Stimulated activated CD4-positive, alpha-beta T cell treated with anti-CD3 and anti-CD28 coated beads, Interleukin-4, amount 100 ng/mL, for 24 hours (primary cell): ENCODE measurements around the gene RAET1L.
A peak's percentile ranks its signal among the peaks of the same experiment; 100 is the strongest.
"Not testable (repeated sequence)": the region's sequence is repeated elsewhere in the genome, so short reads cannot be mapped to it uniquely, and the experiment has no call there.

Experiments
- DNase-seq: peaks from one replicate; pipeline ENCODE4 v3.0.0-alpha.2; 2020

Gene RAET1L

DNA sequence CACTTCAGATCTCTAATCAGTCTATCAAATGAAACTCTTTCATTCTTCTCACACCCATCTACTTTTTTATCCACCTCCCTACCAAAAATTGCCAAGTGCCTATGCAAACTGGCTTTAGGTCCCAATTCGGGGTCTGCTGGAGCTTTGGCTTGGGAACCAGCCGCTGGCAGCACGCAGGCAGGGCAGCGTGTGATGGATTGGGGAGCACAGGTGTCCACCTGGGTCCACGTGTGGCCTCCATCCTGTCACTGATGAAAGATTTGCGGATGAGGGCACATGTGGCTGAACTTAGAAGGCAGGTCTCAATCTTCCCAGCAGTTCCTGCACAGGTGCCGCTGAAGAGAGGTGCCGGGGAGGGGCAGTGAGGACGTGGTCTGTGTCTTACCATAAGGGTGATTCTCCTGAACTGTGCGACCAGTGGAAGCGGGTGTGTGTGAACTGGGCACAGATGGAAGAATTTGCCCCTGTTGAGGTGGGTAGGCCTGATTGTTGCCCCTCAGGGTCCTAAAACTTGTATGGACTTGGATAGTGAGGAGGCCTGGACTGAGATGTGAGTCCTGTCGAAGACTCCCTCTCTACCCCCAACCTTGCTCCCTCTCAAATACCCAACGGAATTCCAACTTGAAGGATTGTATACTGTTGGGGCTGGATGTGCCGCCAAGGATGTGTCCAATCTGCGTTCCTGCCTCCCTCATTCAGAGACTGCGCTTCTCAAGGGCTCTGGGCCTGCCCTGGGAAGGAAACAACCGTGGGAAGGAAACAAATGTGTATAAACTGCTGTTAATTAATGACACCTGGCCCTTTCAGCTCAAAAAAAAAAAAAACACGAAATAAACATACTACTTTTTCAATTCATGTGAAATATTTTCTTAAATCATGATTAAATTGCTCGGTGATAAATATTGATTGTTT is 18.4 kb upstream of the RAET1L start:
- no peak for DNase-seq

GRCh38 chr6:150043096-150043495 is 17.8 kb upstream of the RAET1L start:
- no peak for DNase-seq

GRCh38 chr6:150038202-150039062 is 13.1 kb upstream of the RAET1L start:
- DNase-seq: no peak

GRCh38 chr6:150037526-150038201 is 12.3 kb upstream of the RAET1L start:
- DNase-seq: no peak

- DNase-seq: no peak
Measured at GRCh38 chr6:150036081-150036480, 10.7 kb upstream of the RAET1L start.

- DNase-seq: no peak
Measured at GRCh38 chr6:150033207-150033771, 8.0 kb upstream of the RAET1L start.

DNA sequence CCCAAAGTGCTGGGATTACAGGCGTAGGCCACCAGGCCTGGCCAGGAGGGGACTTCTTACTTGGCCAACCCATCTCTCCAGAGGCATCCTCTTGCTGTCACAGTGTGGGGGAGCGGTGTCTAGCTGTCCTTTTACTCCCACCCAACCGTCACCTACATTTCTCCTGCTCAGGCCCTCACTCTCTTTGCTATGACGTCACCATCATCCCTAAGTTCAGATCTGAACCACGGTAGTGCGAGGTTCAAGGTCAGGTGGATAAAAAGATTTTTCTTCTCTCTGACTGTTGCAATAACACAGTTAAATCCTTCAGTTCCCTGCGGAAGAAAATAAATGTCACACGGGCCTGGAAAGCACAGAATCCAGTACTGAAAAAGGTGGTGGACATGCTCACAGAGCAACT is 7.3 kb upstream of the RAET1L start:
- no peak for DNase-seq

DNA sequence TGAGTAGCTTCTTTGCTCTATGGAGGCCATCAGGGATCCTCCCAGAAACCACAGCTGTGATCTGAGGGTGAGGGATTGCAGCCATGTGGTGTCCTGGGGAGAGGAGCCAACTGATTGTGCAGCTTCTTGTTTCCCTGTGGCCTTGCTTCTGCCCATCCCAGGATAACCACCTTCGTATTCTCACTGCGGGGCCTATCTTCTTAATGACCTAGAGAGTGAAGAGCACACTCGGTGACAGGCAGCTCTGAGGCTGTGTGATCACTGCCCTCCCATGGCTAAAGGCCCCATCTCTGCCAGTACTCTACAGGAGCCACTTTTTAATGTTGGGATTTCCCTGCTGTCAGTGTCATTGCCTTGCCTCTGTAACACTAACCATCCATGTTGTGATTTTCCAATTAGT is 5.3 kb upstream of the RAET1L start:
- no peak for DNase-seq

DNA sequence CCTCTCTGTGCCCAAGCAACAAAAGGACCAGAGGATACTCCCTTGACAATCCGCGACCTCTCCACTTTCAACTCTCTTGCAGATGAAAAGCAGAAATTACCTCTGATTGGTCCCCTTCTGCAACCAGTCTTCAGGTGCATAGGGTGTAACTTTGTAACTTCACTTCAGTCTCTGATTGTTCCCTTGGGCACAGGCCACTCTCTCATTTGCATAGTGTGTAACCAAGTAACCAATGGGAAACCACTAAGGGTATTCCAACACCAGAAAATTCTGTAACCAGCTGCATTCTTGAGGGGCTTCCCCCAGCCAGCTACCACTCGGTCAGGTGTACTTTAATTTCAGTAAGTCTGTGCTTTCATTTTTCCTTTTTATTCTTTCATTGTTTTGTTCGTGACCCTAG is 4.4 kb upstream of the RAET1L start:
- no peak for DNase-seq

- no peak for DNase-seq
Measured at GRCh38 chr6:150029276-150029675, 3.9 kb upstream of the RAET1L start.

- DNase-seq: no peak
Measured at GRCh38 chr6:150028799-150029198, 3.5 kb upstream of the RAET1L start.

- no peak for DNase-seq
Measured at GRCh38 chr6:150027806-150028565, 2.7 kb upstream of the RAET1L start.

- DNase-seq: no peak
Measured at GRCh38 chr6:150026976-150027805, 1.9 kb upstream of the RAET1L start.

DNA sequence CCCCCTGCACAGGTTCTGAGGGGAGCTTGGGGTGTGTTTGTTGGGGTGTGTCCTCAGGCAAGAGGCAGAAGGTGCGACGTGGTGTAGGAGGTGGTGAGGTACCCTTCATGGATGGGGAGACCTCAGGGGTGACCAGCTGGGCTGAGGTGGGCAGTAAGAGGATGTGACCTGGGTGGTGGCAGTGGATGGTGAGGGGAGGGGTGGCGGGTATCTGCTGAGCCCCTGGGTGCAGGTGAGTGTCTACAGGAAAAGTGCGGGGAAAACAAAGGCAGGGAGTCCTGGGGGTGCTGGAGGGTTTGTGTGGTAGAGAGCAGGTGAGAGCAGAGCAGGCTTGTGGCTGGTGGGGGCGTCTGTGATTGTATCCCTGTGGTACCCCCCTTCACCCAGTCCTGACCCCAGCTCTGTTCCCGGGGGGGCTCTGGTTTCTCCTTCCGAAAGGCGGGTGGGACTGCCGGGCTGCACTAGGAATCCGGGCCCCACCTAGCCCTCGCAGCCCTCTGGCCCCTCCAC is 631 bp downstream of the RAET1L start:
- no peak for DNase-seq

DNA sequence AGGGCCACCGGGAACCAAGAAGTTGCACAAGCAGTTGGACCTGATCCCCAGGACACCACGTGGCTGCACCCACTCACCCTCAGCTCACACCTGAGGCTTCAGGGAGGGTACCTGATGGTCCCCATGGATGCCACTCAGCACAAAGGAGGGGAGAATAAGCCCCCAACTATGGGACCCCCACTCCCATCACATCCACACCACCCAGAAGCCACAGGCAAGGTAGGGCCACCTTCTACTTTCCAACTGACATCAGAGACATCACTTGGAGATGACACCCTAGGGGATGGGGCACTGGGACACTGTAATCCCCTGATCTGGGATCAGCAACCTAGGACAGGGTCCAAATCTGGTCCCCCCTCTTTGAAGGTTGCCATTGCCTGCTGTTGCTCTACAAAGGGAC is 1.3 kb downstream of the RAET1L start:
- DNase-seq: not testable (repeated sequence)

DNA sequence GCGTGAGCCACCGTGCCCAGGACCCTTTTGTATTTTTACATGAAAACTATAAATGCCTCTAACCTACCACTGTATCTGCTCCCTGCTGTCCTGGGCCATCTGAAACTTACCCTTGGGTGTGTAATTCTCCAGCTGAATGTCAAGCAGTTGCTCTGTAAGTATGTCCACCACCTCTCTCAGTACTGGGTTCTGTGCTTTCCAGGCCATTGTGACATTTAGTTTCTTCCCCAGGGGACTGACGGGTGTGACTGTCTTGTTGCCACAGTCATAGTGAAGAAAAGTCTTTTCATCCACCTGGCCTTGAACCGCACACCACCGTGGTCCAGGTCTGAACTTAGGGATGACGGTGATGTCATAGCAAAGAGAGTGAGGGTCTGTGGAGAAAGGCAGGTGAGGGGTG is 3.5 kb downstream of the RAET1L start:
- DNase-seq: not testable (repeated sequence)

- DNase-seq: no peak
Measured at GRCh38 chr6:150018846-150019580, 6.3 kb downstream of the RAET1L start.

GRCh38 chr6:150017186-150017521 is 8.2 kb downstream of the RAET1L start:
- DNase-seq: not testable (repeated sequence)

- DNase-seq: peak; percentile 70
Measured at GRCh38 chr6:150016324-150017185, 8.8 kb downstream of the RAET1L start.
